Endothelial cell of umbilical vein (primary cell): ENCODE results near the gene CUEDC2. TPM values are rescaled to one million over a fixed set of nuclear protein-coding genes. Genes with fewer than 3 reads are reported as not detected.

ENCODE experiments used
- BruUV-seq: library from RNA; stranded (reverse); fragments of 400-500 nt; replicated peaks from 2 replicates; lab custom pipeline; 2021; lab: Mats Ljungman, UMichigan
- CTCF ChIA-PET: fragments of 300-600, 350-600 bp; sonication (Branson Sonifier 250); formaldehyde crosslinking; loops from one replicate; lab custom pipeline; 2021; ENCODE audit warnings: antibody characterized with exemption, inconsistent platforms; lab: Charles Lee
- POLR2A ChIA-PET: fragments of 300-600, 350-600 bp; sonication (Branson Sonifier 250); formaldehyde crosslinking; loops from one replicate; lab custom pipeline; 2021; ENCODE audit warnings: antibody characterized with exemption, inconsistent platforms; lab: Charles Lee
- DNase-seq: peaks from one replicate; pipeline ENCODE4 v3.0.0-alpha.2; 2011; ENCODE audit warnings: low read depth, low spot score
- FAIRE-seq: peaks from 2 replicates; lab custom pipeline; 2011; peaks lifted over from hg19 to GRCh38; lab: Jason Lieb, UNC
- H2AFZ ChIP-seq: 2 replicates; pipeline ENCODE4 v1.6.0; 2012; ENCODE audit warnings: low read depth, low read length, control low read depth, inconsistent platforms
- H3K27ac ChIP-seq: 2 replicates; pipeline ENCODE4 v1.5.1; 2011; ENCODE audit warnings: low read depth, mild to moderate bottlenecking, control low read depth, low read length, moderate library complexity; ENCODE audit not compliant: insufficient read depth
- H3K27me3 ChIP-seq, 2 experiments: 2 replicates each; pipeline versions ENCODE4 v1.6.0 to v1.6.1; 2011; ENCODE audit warnings: low read length in 2 of 2, mixed read lengths in 1 of 2; ENCODE audit not compliant: control insufficient read depth in 2 of 2, insufficient read depth in 2 of 2
- H3K36me3 ChIP-seq, 2 experiments: 2 replicates in 1 of 2; 3 replicates in 1 of 2; pipeline ENCODE4 v1.5.1; 2011; ENCODE audit warnings: low read length in 2 of 2, mild to moderate bottlenecking in 1 of 2, moderate library complexity in 1 of 2; ENCODE audit not compliant: control insufficient read depth in 2 of 2, insufficient read depth in 2 of 2; ENCODE audit errors: extremely low read depth in 1 of 2
- H3K4me1 ChIP-seq: 3 replicates; pipeline ENCODE4 v1.5.1; 2011; ENCODE audit warnings: mild to moderate bottlenecking, low read length; ENCODE audit not compliant: control insufficient read depth, insufficient read depth; ENCODE audit errors: extremely low read depth
- H3K4me2 ChIP-seq: 2 replicates; pipeline ENCODE4 v1.6.1; 2011; ENCODE audit warnings: low read length, control low read depth, mixed read lengths; ENCODE audit not compliant: insufficient read depth
- H3K4me3 ChIP-seq, 3 experiments: fragments of 200-600 bp in 1 of 3; sonication (generic), shearing (Covaris generic) in 1 of 3; replicated peaks in 1 of 3; 2 replicates each; pipeline ENCODE4 v1.5.1; 2011 to 2016; ENCODE audit warnings: control low read depth in 3 of 3, low read length in 3 of 3, mild to moderate bottlenecking in 2 of 3, inconsistent platforms in 1 of 3, low read depth in 1 of 3, moderate library complexity in 1 of 3; ENCODE audit not compliant: insufficient read depth in 1 of 3
- H3K79me2 ChIP-seq: 2 replicates; pipeline ENCODE4 v1.6.0; 2012; ENCODE audit warnings: low read length, inconsistent platforms; ENCODE audit not compliant: control insufficient read depth, insufficient read depth
- H3K9ac ChIP-seq: replicated peaks from 2 replicates; pipeline ENCODE3; 2011; ENCODE audit warnings: low read length, control low read depth; ENCODE audit not compliant: insufficient read depth; ENCODE audit errors: extremely low read depth
- H3K9me1 ChIP-seq: replicated peaks from 3 replicates; pipeline ENCODE4 v1.6.0; 2011; ENCODE audit warnings: mild to moderate bottlenecking, low read length; ENCODE audit not compliant: control insufficient read depth, insufficient read depth; ENCODE audit errors: extremely low read depth
- H3K9me3 ChIP-seq: replicated peaks from 2 replicates; pipeline ENCODE4 v1.5.1; 2012; ENCODE audit warnings: low read length, inconsistent platforms; ENCODE audit not compliant: control insufficient read depth, insufficient read depth
- H4K20me1 ChIP-seq: replicated peaks from 2 replicates; pipeline ENCODE3; 2011; ENCODE audit warnings: mild to moderate bottlenecking, low read length; ENCODE audit not compliant: control insufficient read depth, insufficient read depth; ENCODE audit errors: extremely low read depth
- CTCF ChIP-seq, 2 donors: IDR thresholded peaks; 1 replicate in 1 of 2; 2 replicates in 1 of 2; pipeline ENCODE4 v1.5.1; 2011; ENCODE audit warnings: low read length in 2 of 2, mild to moderate bottlenecking in 2 of 2, moderate library complexity in 2 of 2, control low read depth in 1 of 2, inconsistent platforms in 1 of 2, low read depth in 1 of 2; ENCODE audit not compliant: insufficient read depth in 1 of 2; ENCODE audit errors: extremely low read depth in 1 of 2
- EZH2 ChIP-seq: IDR thresholded peaks from 2 replicates; pipeline ENCODE4 v1.6.1; 2012; ENCODE audit warnings: borderline replicate concordance, low read depth, mild to moderate bottlenecking, moderate library complexity, low read length, inconsistent platforms; ENCODE audit not compliant: severe bottlenecking
- FOS ChIP-seq: IDR thresholded peaks from 2 replicates; pipeline ENCODE4 v1.6.1; 2011; ENCODE audit warnings: mild to moderate bottlenecking, low read length, moderate library complexity, borderline replicate concordance; ENCODE audit not compliant: insufficient read depth
- GATA2 ChIP-seq: IDR thresholded peaks from 2 replicates; pipeline ENCODE4 v1.7.0; 2011; ENCODE audit warnings: low read depth, mild to moderate bottlenecking, moderate library complexity, mixed read lengths, low read length; ENCODE audit not compliant: insufficient read length, insufficient read depth
- JUN ChIP-seq: IDR thresholded peaks from 2 replicates; pipeline ENCODE4 v1.6.1; 2011; ENCODE audit warnings: borderline replicate concordance, low read depth; ENCODE audit not compliant: insufficient read length, insufficient read depth
- MAX ChIP-seq: IDR thresholded peaks from 2 replicates; pipeline ENCODE4 v1.6.1; 2011; ENCODE audit not compliant: insufficient read depth, insufficient read length
- MYC ChIP-seq: IDR thresholded peaks from one replicate; pipeline ENCODE4 v1.6.1; 2011; ENCODE audit warnings: mild to moderate bottlenecking, low read depth, low read length
- POLR2A ChIP-seq: IDR thresholded peaks from 2 replicates; pipeline ENCODE4 v1.6.1; 2012; ENCODE audit warnings: low read depth, mild to moderate bottlenecking, control low read depth, low read length
- POLR2AphosphoS5 ChIP-seq: IDR thresholded peaks from 2 replicates; pipeline ENCODE4 v1.6.1; 2012; ENCODE audit warnings: low read depth, mild to moderate bottlenecking, control low read depth, low read length, moderate library complexity; ENCODE audit not compliant: insufficient read depth
- dilution Hi-C: fragments of 300-500 bp; cut with MboI; formaldehyde crosslinking; loops from one replicate; pipeline ENCODE4 v1.15.0; 2019; ENCODE audit warnings: low sequenced_read_pairs; ENCODE audit not compliant: extremely low pct_ligation_motif_present
- intact Hi-C: fragments of 100-400 bp; cut with micrococcal nuclease; formaldehyde crosslinking; loops from one replicate; pipeline ENCODE4 v1.10.0; 2022
- polyA plus RNA-seq, 4 experiments: library from polyadenylated mRNA; depleted of rRNA in 3 of 4; stranded (reverse) in 3 of 4; unstranded in 1 of 4; fragments of >200 nt; gene quantifications; 2 replicates each; pipeline versions ENCODE4 v1.2.1 to v1.2.3, GENCODE V29; 2011 to 2012; ENCODE audit warnings: missing spikeins in 1 of 4
- total RNA-seq: library from RNA; stranded (reverse); gene quantifications from 2 replicates; pipeline ENCODE4 v1.2.3, GENCODE V29; 2021

The CUEDC2 gene
- total and polyA plus RNA-seq, 2 donors (not counting 3 experiments of a cell fraction or from before 2014, with no cell fraction given), result 61.5 to 96.7 TPM

- Histone ChIP-seq H3K27me3 (no peaks in the 10 kb centered on the region), H3K4me3 (no peak overlapping the region), H3K4me2 (no peak overlapping the region), H3K79me2 (no peaks in the 10 kb centered on the region), H3K9me3 (no peaks in the 10 kb centered on the region), H3K27ac (no peak overlapping the region), H3K4me1 (no peaks in the 10 kb centered on the region), H4K20me1 (no peaks in the 10 kb centered on the region), H2AFZ (no peak overlapping the region), H3K9me1 (no peaks in the 10 kb centered on the region), H3K36me3 (peaks cover 11 to 39% of the 10 kb centered on the region in 2 experiments), H3K9ac (no peak overlapping the region)
- DNase-seq (no peak), FAIRE-seq (no peak)
- BruUV-seq, result no TSS peak
- intact Hi-C loops, result no loop called here
- dilution Hi-C loops, result no loop called here
- TF ChIP-seq MAX (no peak), POLR2A (no peak), CTCF (IDR thresholded peaks at IDR 0.05; ENCODE audit: extremely low read depth in 1 of 2, insufficient read depth in 1 of 2, low read depth in 1 of 2, low read length in 2 of 2) (no peak), FOS (no peak)
- ChIA-PET CTCF (no interaction called here), POLR2A (no interaction called here)
Observed at GRCh38 chr10:102376901-102377300, 55.5 kb downstream of the CUEDC2 start.

GRCh38 chr10:102375867-102376266, 56.5 kb downstream of the CUEDC2 start:
- no peaks in the 10 kb centered on the region for H3K9me3 ChIP-seq
- POLR2A ChIA-PET, result no interaction called here
- no peak overlapping the region for H3K27ac ChIP-seq
- TF ChIP-seq FOS (no peak), MAX (no peak), POLR2AphosphoS5 (no peak), MYC (no peak), JUN (no peak), EZH2 (no peak), GATA2 (no peak), POLR2A (no peak), CTCF (IDR thresholded peaks at IDR 0.05; ENCODE audit: extremely low read depth in 1 of 2, insufficient read depth in 1 of 2, low read depth in 1 of 2, low read length in 2 of 2) (no peak)
- H3K9ac ChIP-seq, result no peak overlapping the region
- CTCF ChIA-PET, result interaction anchor here (2.0 kb wide), 1 partner anchor 24 kb away, joined by 8 read pairs; no protein-coding TSS in a partner anchor
- H3K79me2 ChIP-seq, result no peaks in the 10 kb centered on the region
- no peaks in the 10 kb centered on the region for H3K4me1 ChIP-seq
- peaks cover 12 to 35% of the 10 kb centered on the region in 2 experiments for H3K36me3 ChIP-seq
- H3K9me1 ChIP-seq, result no peaks in the 10 kb centered on the region
- no peak overlapping the region for H3K4me3 ChIP-seq
- DNase-seq (no peak), FAIRE-seq (no peak)
- dilution Hi-C loops, result no loop called here
- no peak overlapping the region for H2AFZ ChIP-seq
- intact Hi-C loops, result no loop called here
- no TSS peak for BruUV-seq
- H4K20me1 ChIP-seq, result no peaks in the 10 kb centered on the region
- no peak overlapping the region for H3K4me2 ChIP-seq
- H3K27me3 ChIP-seq, result no peaks in the 10 kb centered on the region
